ENCODE measurements around the gene MAJIN.

GRCh38 chr11:64971421-64972233 is at the start of gene MAJIN:
- TF ChIP-seq ESRRG (CRISPR knock-in tag; IDR thresholded peaks at IDR 0.05) (no peak), GLIS3 (CRISPR knock-in tag; IDR thresholded peaks at IDR 0.05) (no peak), OSR1 (CRISPR knock-in tag; IDR thresholded peaks at IDR 0.05) (no peak), CSDC2 (CRISPR knock-in tag; IDR thresholded peaks at IDR 0.05) (no peak), CREB5 (CRISPR knock-in tag; IDR thresholded peaks at IDR 0.05; ENCODE audit: low read depth) (no peak), ZC3H10 (CRISPR knock-in tag; IDR thresholded peaks at IDR 0.05) (no peak), PATZ1 (CRISPR knock-in tag; IDR thresholded peaks at IDR 0.05; ENCODE audit: borderline replicate concordance) (no peak), ARNTL (CRISPR knock-in tag; IDR thresholded peaks at IDR 0.05; ENCODE audit: borderline replicate concordance, low read depth) (no peak), SNAI2 (CRISPR knock-in tag; IDR thresholded peaks at IDR 0.05) (no peak), POU6F1 (CRISPR knock-in tag; IDR thresholded peaks at IDR 0.05; ENCODE audit: borderline replicate concordance, low read depth) (no peak), ZFP30 (CRISPR knock-in tag; IDR thresholded peaks at IDR 0.05) (no peak), ZNF565 (CRISPR knock-in tag; conservative IDR thresholded peaks at IDR 0.05; ENCODE audit: low read depth) (no peak), TCF4 (CRISPR knock-in tag; IDR thresholded peaks at IDR 0.05; ENCODE audit: borderline replicate concordance) (no peak), RARB (CRISPR knock-in tag; IDR thresholded peaks at IDR 0.05) (no peak)
